K562 (cell line): ENCODE measurements around the gene ZC3H12C. TPM values are rescaled to one million over a fixed set of nuclear protein-coding genes. Genes with fewer than 3 reads are reported as not detected.

ENCODE experiments used
- ATAC-seq: fragments of 200-7000 bp; cut with Tn5 transposase; 3 replicates; pipeline ENCODE4 v1.9.1; 2020; ENCODE audit warnings: moderate library complexity
- BruUV-seq: library from RNA; stranded (reverse); fragments of 400-500 nt; replicated peaks from 2 replicates; lab custom pipeline; 2021; lab: Mats Ljungman, UMichigan
- CTCF ChIA-PET: fragments of 300-600 bp; formaldehyde crosslinking; extraction: SDS; loops from one replicate; lab custom pipeline; 2021; ENCODE audit warnings: low intra/inter-chr PET ratio; lab: Yijun Ruan, JAX
- POLR2A ChIA-PET: fragments of 300-600, 350-650 bp; sonication (Branson Sonifier 250); formaldehyde crosslinking; extraction: SDS; loops from one replicate; lab custom pipeline; 2021; ENCODE audit warnings: antibody characterized with exemption, inconsistent platforms; lab: Yijun Ruan, JAX
- DNase-seq, 4 experiments: peaks; one replicate each; pipeline versions ENCODE4 v3.0.0 to v3.0.0-alpha.2; 2011 to 2018; ENCODE audit warnings: low spot score in 3 of 4, mixed read lengths in 3 of 4; ENCODE audit errors: extremely low read depth in 1 of 4
- FAIRE-seq: peaks from 2 replicates; lab custom pipeline; 2011; peaks lifted over from hg19 to GRCh38; lab: Jason Lieb, UNC
- H2AFZ ChIP-seq: 2 replicates; pipeline ENCODE4 v1.6.0; 2011; ENCODE audit warnings: low read depth, low read length, control low read depth, inconsistent platforms
- H3K27ac ChIP-seq: fragments of 200-600 bp; 3 replicates; pipeline ENCODE4 v1.8.0; 2011; ENCODE audit warnings: low read depth, mild to moderate bottlenecking, control low read depth, inconsistent platforms, low read length, moderate library complexity, mixed read lengths; ENCODE audit errors: extremely low read depth
- H3K27me3 ChIP-seq, 2 experiments: fragments of 300-600 bp in 1 of 2; 2 replicates in 1 of 2; 3 replicates in 1 of 2; pipeline versions ENCODE4 v1.6.0 to v1.8.0; 2011; ENCODE audit warnings: inconsistent platforms in 2 of 2, low read length in 2 of 2, mild to moderate bottlenecking in 1 of 2, mixed read lengths in 1 of 2, moderate library complexity in 1 of 2; ENCODE audit not compliant: control insufficient read depth in 2 of 2, insufficient read depth in 2 of 2
- H3K36me3 ChIP-seq: fragments of 300-600 bp; 3 replicates; pipeline ENCODE4 v1.8.0; 2011; ENCODE audit warnings: mild to moderate bottlenecking, low read length, inconsistent platforms; ENCODE audit not compliant: control insufficient read depth, insufficient read depth
- H3K4me1 ChIP-seq, 2 experiments: fragments of 200-600 bp in 1 of 2; replicated peaks in 1 of 2; 2 replicates in 1 of 2; 3 replicates in 1 of 2; pipeline versions ENCODE4 v1.5.1 to v1.8.0; 2011; ENCODE audit warnings: inconsistent platforms in 2 of 2, low read length in 2 of 2, mild to moderate bottlenecking in 1 of 2, mixed read lengths in 1 of 2, moderate library complexity in 1 of 2; ENCODE audit not compliant: control insufficient read depth in 2 of 2, insufficient read depth in 2 of 2
- H3K4me2 ChIP-seq: 2 replicates; pipeline ENCODE4 v1.6.1; 2011; ENCODE audit warnings: low read length, control low read depth, inconsistent platforms, mixed read lengths; ENCODE audit not compliant: insufficient read depth
- H3K4me3 ChIP-seq: fragments of 200-600 bp; sonication (generic), shearing (Covaris generic); 2 replicates; pipeline ENCODE4 v1.5.1; 2016; ENCODE audit warnings: control low read depth, inconsistent platforms
- H3K79me2 ChIP-seq: fragments of 200-600 bp; 3 replicates; pipeline ENCODE4 v1.8.0; 2011; ENCODE audit warnings: low read length, inconsistent platforms; ENCODE audit not compliant: control insufficient read depth, insufficient read depth
- H3K9ac ChIP-seq, 2 experiments: 2 replicates each; pipeline versions ENCODE4 v1.6.0 to v1.6.1; 2011; ENCODE audit warnings: low read depth in 2 of 2, low read length in 2 of 2, control low read depth in 1 of 2, inconsistent platforms in 1 of 2, mild to moderate bottlenecking in 1 of 2, mixed read lengths in 1 of 2; ENCODE audit not compliant: insufficient read depth in 1 of 2
- H3K9me1 ChIP-seq: one replicate; pipeline ENCODE4 v1.6.0; 2011; ENCODE audit warnings: inconsistent platforms, mild to moderate bottlenecking, low read length, moderate library complexity; ENCODE audit not compliant: control insufficient read depth, insufficient read depth
- H3K9me3 ChIP-seq: replicated peaks from 2 replicates; pipeline ENCODE4 v1.5.1; 2011; ENCODE audit warnings: low read depth, low read length, inconsistent platforms; ENCODE audit not compliant: control insufficient read depth, insufficient read depth
- H4K20me1 ChIP-seq: replicated peaks from 2 replicates; pipeline ENCODE4 v1.6.1; 2011; ENCODE audit warnings: low read length, inconsistent platforms, mixed read lengths; ENCODE audit not compliant: control insufficient read depth, insufficient read depth
- SIX5 ChIP-seq, 2 experiments: IDR thresholded peaks; 2 replicates each; pipeline ENCODE4 v1.6.1; 2011; ENCODE audit warnings: low read length in 2 of 2, borderline replicate concordance in 1 of 2, low read depth in 1 of 2, mild to moderate bottlenecking in 1 of 2, moderate library complexity in 1 of 2; ENCODE audit not compliant: insufficient read depth in 1 of 2
- TCF7 ChIP-seq: sonication (generic); IDR thresholded peaks from 2 replicates; pipeline ENCODE4 v1.6.1; 2016; ENCODE audit warnings: antibody characterized with exemption, borderline replicate concordance
- WGBS: fragments of 100-300 bp; shearing (Covaris generic); methylation state at CpG from one replicate; pipeline ENCODE4 v1.1.6; 2016; ENCODE audit warnings: low coverage, mixed read lengths; ENCODE audit not compliant: insufficient coverage; ENCODE audit errors: missing lambda C conversion rate; 5-methylcytosine and 5-hydroxymethylcytosine counted together
- in situ Hi-C: fragments of 300-500 bp; cut with MboI; formaldehyde crosslinking; loops from 4 replicates; pipeline ENCODE4 v1.15.0; 2018; ENCODE audit warnings: inconsistent platforms, mixed read lengths
- intact Hi-C: fragments of 100-400 bp; cut with micrococcal nuclease; formaldehyde crosslinking; loops from 2 replicates; pipeline ENCODE4 v1.14.2; 2022
- polyA plus RNA-seq, 8 experiments: library from polyadenylated mRNA; depleted of rRNA in 4 of 8; stranded (reverse) in 5 of 8; unstranded in 3 of 8; fragments of >200 nt; fragmentation: Nextera tagmentation in 2 of 8; fragmentation: Illumina TruSeq in 1 of 8; extraction: Ambion mirVana in 2 of 8; extraction: Trizol in 1 of 8; gene quantifications; 2 replicates each; pipeline versions ENCODE4 v1.2.1 to v1.2.3, GENCODE V29; 2011 to 2014; ENCODE audit warnings: inconsistent platforms in 1 of 8, missing spikeins in 1 of 8
- total RNA-seq, 7 experiments: library from RNA; depleted of rRNA in 6 of 7; stranded (reverse); fragments of >200 nt in 6 of 7; fragmentation: Illumina TruSeq in 2 of 7; extraction: Trizol in 2 of 7; gene quantifications; 2 replicates each; pipeline versions ENCODE4 v1.2.1 to v1.2.3, GENCODE V29; 2011 to 2021; ENCODE audit warnings: low replicate concordance in 1 of 7
- TF ChIP-seq, protein P1 (sequence below): sonication (generic); formaldehyde crosslinking; IDR thresholded peaks from 2 replicates; pipeline ENCODE4 v1.8.1; 2023; ENCODE audit warnings: mild to moderate bottlenecking, missing genetic modification reagents

Gene ZC3H12C
- total and polyA plus RNA-seq, 9 of the 15 experiments (the other 6 are each of a cell fraction or from before 2014, with no cell fraction given): 0.56 to 5.9 (median 3.3) TPM

DNA sequence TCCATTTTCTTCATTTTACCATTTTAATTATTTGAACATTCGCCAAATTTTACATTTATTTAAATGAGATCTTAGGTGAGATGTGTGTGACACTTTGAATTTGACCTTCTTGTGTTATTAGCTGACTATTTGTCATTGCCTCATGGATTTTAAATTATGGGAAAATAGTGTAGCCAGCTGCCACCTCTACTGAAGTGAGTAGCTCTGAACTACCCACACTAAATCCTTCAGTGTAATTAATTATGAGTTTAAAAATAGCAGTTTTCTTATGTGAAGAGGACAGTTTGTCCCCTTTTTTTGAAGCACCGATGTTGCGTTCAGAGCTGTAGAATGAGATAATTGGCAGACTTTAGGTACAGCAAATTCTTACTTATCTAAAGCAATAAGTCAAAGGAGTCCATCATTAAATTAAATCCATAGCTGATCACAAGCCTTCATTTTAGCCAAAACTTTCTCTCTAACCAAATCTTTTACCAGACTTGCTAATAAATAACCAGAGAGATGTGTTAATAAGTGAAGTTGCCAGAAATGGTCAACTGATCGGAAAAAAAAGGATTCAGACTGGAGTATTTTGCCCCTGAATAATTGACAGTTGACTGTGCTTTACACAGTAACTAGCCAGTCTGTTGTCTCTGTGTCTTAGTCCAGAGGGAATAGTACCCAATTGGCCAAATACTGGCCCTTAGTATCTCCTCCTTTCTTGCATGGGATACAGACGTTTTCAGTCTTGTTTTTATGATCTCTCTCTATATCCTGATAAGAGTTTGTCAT is 75.0 kb downstream of the ZC3H12C start:
- DNase-seq (no peak), ATAC-seq (no peak), FAIRE-seq (peak; percentile 52)
- BruUV-seq: no TSS peak
- Histone ChIP-seq H4K20me1 (no peaks in the 10 kb centered on the region), H3K4me2 (no peak overlapping the region), H3K9ac (no peak overlapping the region), H3K4me3 (no peak overlapping the region), H3K27me3 (no peaks in the 10 kb centered on the region), H3K36me3 (no peaks in the 10 kb centered on the region; the same call in 2 of the 3 replicates), H3K9me1 (no peaks in the 10 kb centered on the region), H3K79me2 (no peaks in the 10 kb centered on the region), H3K9me3 (no peaks in the 10 kb centered on the region), H3K27ac (no peak overlapping the region), H2AFZ (no peak overlapping the region), H3K4me1 (no peaks in the 10 kb centered on the region)
- 46% methylated on average over 5 of the region's 5 CpGs for WGBS
- no peak for TF ChIP-seq TCF7
- no peak for TF ChIP-seq SIX5 (IDR thresholded peaks at IDR 0.05; ENCODE audit: borderline replicate concordance in 1 of 2, insufficient read depth in 1 of 2, low read depth in 1 of 2, low read length in 2 of 2)
- intact Hi-C loops: no loop called here
- POLR2A ChIA-PET: no interaction called here
- in situ Hi-C loops: no loop called here
- CTCF ChIA-PET: interaction anchor here (0.5 kb wide), 1 partner anchor 38 kb away, joined by 7 read pairs; no protein-coding TSS in a partner anchor

DNA sequence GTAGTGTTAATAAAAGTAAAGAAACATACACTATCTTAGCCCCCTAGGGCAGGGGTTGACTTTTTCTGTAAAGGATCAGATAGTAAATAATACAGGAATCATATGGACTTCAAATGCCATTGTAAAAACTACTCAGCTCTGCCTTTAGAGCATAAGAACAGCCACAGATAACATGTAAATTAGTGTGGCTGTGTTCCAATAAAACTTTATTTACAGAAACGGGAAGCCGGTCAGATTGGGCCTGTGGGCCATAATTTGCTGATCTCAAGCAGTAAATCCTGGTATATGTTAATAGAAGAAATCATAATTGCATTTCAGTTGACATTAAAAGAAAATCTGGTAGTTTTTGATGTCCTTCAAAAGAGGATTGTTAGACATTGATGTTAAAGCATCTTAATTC is 76.5 kb downstream of the ZC3H12C start:
- H3K4me3 ChIP-seq: no peak overlapping the region
- DNase-seq (no peak), ATAC-seq (no peak), FAIRE-seq (no peak)
- H4K20me1 ChIP-seq: no peaks in the 10 kb centered on the region
- in situ Hi-C loops: no loop called here
- H3K79me2 ChIP-seq: no peaks in the 10 kb centered on the region
- WGBS: 30% methylated on average over 2 of the region's 2 CpGs
- BruUV-seq: no TSS peak
- no peaks in the 10 kb centered on the region for H3K27me3 ChIP-seq
- no peaks in the 10 kb centered on the region; the same call in 2 of the 3 replicates for H3K36me3 ChIP-seq
- no peaks in the 10 kb centered on the region; a peak in 1 of 5 replicates for H3K4me1 ChIP-seq
- no peaks in the 10 kb centered on the region for H3K9me1 ChIP-seq
- H3K4me2 ChIP-seq: no peak overlapping the region
- H3K9ac ChIP-seq: no peak overlapping the region
- H3K27ac ChIP-seq: no peak overlapping the region
- ChIA-PET CTCF (no interaction called here), POLR2A (no interaction called here)
- no peak overlapping the region for H2AFZ ChIP-seq
- intact Hi-C loops: loop anchor here (5.0 kb wide), 1 partner anchor 72 kb away; no protein-coding TSS in a partner anchor
- H3K9me3 ChIP-seq: no peaks in the 10 kb centered on the region
- TF ChIP-seq, protein P1, sequence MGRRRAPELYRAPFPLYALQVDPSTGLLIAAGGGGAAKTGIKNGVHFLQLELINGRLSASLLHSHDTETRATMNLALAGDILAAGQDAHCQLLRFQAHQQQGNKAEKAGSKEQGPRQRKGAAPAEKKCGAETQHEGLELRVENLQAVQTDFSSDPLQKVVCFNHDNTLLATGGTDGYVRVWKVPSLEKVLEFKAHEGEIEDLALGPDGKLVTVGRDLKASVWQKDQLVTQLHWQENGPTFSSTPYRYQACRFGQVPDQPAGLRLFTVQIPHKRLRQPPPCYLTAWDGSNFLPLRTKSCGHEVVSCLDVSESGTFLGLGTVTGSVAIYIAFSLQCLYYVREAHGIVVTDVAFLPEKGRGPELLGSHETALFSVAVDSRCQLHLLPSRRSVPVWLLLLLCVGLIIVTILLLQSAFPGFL (CRISPR knock-in tag): no peak
